B cell (primary cell): Measurements from ENCODE around the gene ITGB3BP. TPM values are rescaled to one million over a fixed set of nuclear protein-coding genes. Genes with fewer than 3 reads are reported as not detected.

Experiments
- ATAC-seq: fragments of 200-7000 bp; cut with Tn5 transposase; one replicate; pipeline ENCODE4 v1.10.0; 2021; ENCODE audit warnings: low read depth, mild to moderate bottlenecking, moderate number of reproducible peaks, moderate library complexity
- CTCF ChIA-PET: fragments of 350-600 bp; sonication (Branson Sonifier 250); formaldehyde crosslinking; loops from one replicate; lab custom pipeline; 2021; ENCODE audit warnings: antibody characterized with exemption, inconsistent platforms; lab: Charles Lee
- POLR2A ChIA-PET: fragments of 350-600 bp; sonication (Branson Sonifier 250); formaldehyde crosslinking; loops from one replicate; lab custom pipeline; 2021; ENCODE audit warnings: antibody characterized with exemption; lab: Charles Lee
- DNase-seq: peaks from one replicate; pipeline ENCODE4 v3.0.0; 2013
- H2AFZ ChIP-seq: 2 replicates; pipeline ENCODE4 v1.6.1; 2012; ENCODE audit warnings: mild to moderate bottlenecking, low read depth, low read length; ENCODE audit not compliant: insufficient read depth, poor library complexity, severe bottlenecking
- H3K27ac ChIP-seq, 2 donors: 1 replicate in 1 of 2; 2 replicates in 1 of 2; pipeline ENCODE4 v1.5.1; 2012 to 2013; ENCODE audit warnings: low read length in 2 of 2, mild to moderate bottlenecking in 2 of 2, moderate library complexity in 1 of 2
- H3K27me3 ChIP-seq, 4 experiments: fragments of 200-600 bp in 1 of 4; sonication (generic) in 1 of 4; replicated peaks in 1 of 4; 1 replicate in 2 of 4; 2 replicates in 2 of 4; pipeline versions ENCODE4 v1.6.1 to v1.7.0; 2013 to 2016; ENCODE audit warnings: low read length in 3 of 4, mild to moderate bottlenecking in 2 of 4, mixed read lengths in 1 of 4, moderate library complexity in 1 of 4; ENCODE audit not compliant: insufficient read depth in 4 of 4, control insufficient read depth in 3 of 4; ENCODE audit errors: control extremely low read depth in 1 of 4
- H3K36me3 ChIP-seq, 2 experiments: replicated peaks in 1 of 2; 1 replicate in 1 of 2; 2 replicates in 1 of 2; pipeline versions ENCODE4 v1.6.1 to v1.7.1; 2013; ENCODE audit warnings: low read length in 1 of 2; ENCODE audit not compliant: insufficient read depth in 2 of 2, control insufficient read depth in 1 of 2; ENCODE audit errors: control extremely low read depth in 1 of 2, extremely low read depth in 1 of 2
- H3K4me1 ChIP-seq, 2 donors: fragments of 200-600 bp in 1 of 2; sonication (generic) in 1 of 2; 1 replicate in 1 of 2; 2 replicates in 1 of 2; pipeline versions ENCODE4 v1.5.1 to v1.6.1; 2013 to 2017; ENCODE audit warnings: low read length in 2 of 2; ENCODE audit not compliant: control insufficient read depth in 2 of 2, insufficient read depth in 2 of 2
- H3K4me2 ChIP-seq: replicated peaks from 2 replicates; pipeline ENCODE3; 2012; ENCODE audit warnings: mild to moderate bottlenecking, low read depth, low read length; ENCODE audit not compliant: poor library complexity, severe bottlenecking
- H3K4me3 ChIP-seq, 5 experiments: fragments of 200-600 bp in 1 of 5; sonication (generic) in 1 of 5; 1 replicate in 3 of 5; 2 replicates in 2 of 5; pipeline versions ENCODE4 v1.5.1 to v1.7.0; 2011 to 2016; ENCODE audit warnings: low read length in 4 of 5, mild to moderate bottlenecking in 4 of 5, low read depth in 2 of 5, control low read depth in 1 of 5, moderate library complexity in 1 of 5; ENCODE audit not compliant: insufficient read depth in 1 of 5; ENCODE audit errors: control extremely low read depth in 1 of 5, extremely low read depth in 1 of 5
- H3K79me2 ChIP-seq: fragments of 200-600 bp; sonication (generic); one replicate; pipeline ENCODE4 v1.6.0; 2016; ENCODE audit warnings: low read length; ENCODE audit not compliant: control insufficient read depth, insufficient read depth
- H3K9ac ChIP-seq: fragments of 200-600 bp; sonication (generic); 2 replicates; pipeline ENCODE4 v1.6.1; 2017; ENCODE audit warnings: mild to moderate bottlenecking, low read length, moderate library complexity
- H3K9me3 ChIP-seq, 3 donors: one replicate each; pipeline versions ENCODE4 v1.6.1 to v1.7.1; 2013; ENCODE audit warnings: low read length in 2 of 3; ENCODE audit not compliant: control insufficient read depth in 2 of 3, insufficient read depth in 1 of 3; ENCODE audit errors: control extremely low read depth in 1 of 3
- H4K20me1 ChIP-seq: 2 replicates; pipeline ENCODE4 v1.6.0; 2012; ENCODE audit warnings: mild to moderate bottlenecking, low read length; ENCODE audit not compliant: insufficient read depth, control insufficient read depth, poor library complexity, severe bottlenecking
- H3K27ac Mint-ChIP-seq: one replicate; pipeline ENCODE4 v1.8.0; 2021; ENCODE audit warnings: mixed read lengths
- H3K27me3 Mint-ChIP-seq: one replicate; pipeline ENCODE4 v1.8.0; 2021; ENCODE audit warnings: mixed read lengths
- H3K4me1 Mint-ChIP-seq: one replicate; pipeline ENCODE4 v1.8.0; 2021; ENCODE audit warnings: mixed read lengths
- H3K4me3 Mint-ChIP-seq: one replicate; pipeline ENCODE4 v1.8.0; 2021; ENCODE audit warnings: mixed read lengths
- H3K9me3 Mint-ChIP-seq: one replicate; pipeline ENCODE4 v1.8.0; 2022; ENCODE audit warnings: mixed read lengths; ENCODE audit not compliant: insufficient read depth
- CTCF ChIP-seq: fragments of 200-600 bp; IDR thresholded peaks from one replicate; pipeline ENCODE4 v1.8.0; 2022; ENCODE audit warnings: antibody characterized with exemption, mild to moderate bottlenecking
- EZH2 ChIP-seq: IDR thresholded peaks from 2 replicates; pipeline ENCODE4 v1.6.1; 2012; ENCODE audit warnings: borderline replicate concordance, low read depth, mild to moderate bottlenecking, moderate library complexity, low read length; ENCODE audit not compliant: insufficient read depth, poor library complexity, severe bottlenecking
- WGBS: methylation state at CpG from one replicate; pipeline ENCODE4 v1.1.5; 2013; ENCODE audit warnings: missing lambda C conversion rate; ENCODE audit not compliant: insufficient coverage; 5-methylcytosine and 5-hydroxymethylcytosine counted together
- intact Hi-C: fragments of 100-400 bp; cut with micrococcal nuclease; formaldehyde crosslinking; loops from one replicate; pipeline ENCODE4 v1.10.0; 2022
- polyA plus RNA-seq: library from polyadenylated mRNA; depleted of rRNA; stranded (reverse); fragments of >200 nt; gene quantifications from 2 replicates; pipeline ENCODE4 v1.2.3, GENCODE V29; 2012
- total RNA-seq, 2 donors: library from RNA; stranded (reverse); fragments of 120-200 nt in 1 of 2; gene quantifications; 1 replicate in 1 of 2; 2 replicates in 1 of 2; pipeline versions ENCODE4 v1.2.3 to v1.2.4, GENCODE V29; 2013 to 2022

ITGB3BP gene
- total and polyA plus RNA-seq, 2 donors (not counting 1 experiment from before 2014, with no cell fraction given), result 12.7 to 37.4 TPM

- no peaks in the 10 kb centered on the region for H3K9me3 ChIP-seq
- no peak overlapping the region for H3K4me3 ChIP-seq
- Mint-ChIP-seq H3K27ac (no peak overlapping the region), H3K4me3 (no peak overlapping the region), H3K9me3 (no peaks in the 10 kb centered on the region), H3K27me3 (no peaks in the 10 kb centered on the region), H3K4me1 (peaks cover 7% of the 10 kb centered on the region)
- H2AFZ ChIP-seq, result no peak overlapping the region
- POLR2A ChIA-PET, result no interaction called here
- intact Hi-C loops, result no loop called here
- H3K4me1 ChIP-seq, result no peaks in the 10 kb centered on the region
- no peaks in the 10 kb centered on the region for H3K27me3 ChIP-seq
- no CpG with 5 or more reads among the region's 2 CpGs for WGBS
- ATAC-seq, result no peak
- CTCF ChIA-PET, result no interaction called here
- no peaks in the 10 kb centered on the region for H3K79me2 ChIP-seq
- H3K27ac ChIP-seq, result no peak overlapping the region
- H3K9ac ChIP-seq, result no peak overlapping the region
- no peak for DNase-seq
- H3K4me2 ChIP-seq, result no peak overlapping the region
- no peaks in the 10 kb centered on the region for H3K36me3 ChIP-seq
- H4K20me1 ChIP-seq, result no peaks in the 10 kb centered on the region
- TF ChIP-seq EZH2 (no peak), CTCF (no peak)
Measured at GRCh38 chr1:63453232-63453631, 69.8 kb downstream of the ITGB3BP start.

GRCh38 chr1:63450416-63450815 lies 72.6 kb downstream of the ITGB3BP start:
- CTCF ChIA-PET, result interaction anchor here (1.2 to 1.3 kb wide), 2 partner anchors 9 to 14 kb away, joined by 3 read pairs; no protein-coding TSS in a partner anchor
- no peaks in the 10 kb centered on the region for H3K9me3 Mint-ChIP-seq
- Histone ChIP-seq H3K79me2 (no peaks in the 10 kb centered on the region), H3K36me3 (no peaks in the 10 kb centered on the region), H3K9ac (no peak overlapping the region), H3K4me2 (no peak overlapping the region), H3K4me1 (no peaks in the 10 kb centered on the region), H2AFZ (no peak overlapping the region), H4K20me1 (no peaks in the 10 kb centered on the region), H3K9me3 (no peaks in the 10 kb centered on the region), H3K27me3 (no peaks in the 10 kb centered on the region), H3K27ac (no peak overlapping the region), H3K4me3 (no peak overlapping the region)
- intact Hi-C loops, result no loop called here
- no peak overlapping the region for H3K4me3 Mint-ChIP-seq
- DNase-seq (no peak), ATAC-seq (no peak)
- POLR2A ChIA-PET, result no interaction called here
- TF ChIP-seq EZH2 (no peak), CTCF (no peak)
- no CpG with 5 or more reads among the region's 1 CpG for WGBS
- no peaks in the 10 kb centered on the region for H3K27me3 Mint-ChIP-seq
- no peak overlapping the region for H3K27ac Mint-ChIP-seq
- H3K4me1 Mint-ChIP-seq, result peaks cover 7% of the 10 kb centered on the region
